Measurements from ENCODE around the gene ROS1. TPM values are rescaled to one million over a fixed set of nuclear protein-coding genes. Genes with fewer than 3 reads are reported as not detected.

Gene ROS1
- total and polyA plus RNA-seq, 10 of the 15 experiments (the other 5 are each of a cell fraction or from before 2014, with no cell fraction given): under 0.01 to 0.07 (median 0.03) TPM; not detected in 5

DNA sequence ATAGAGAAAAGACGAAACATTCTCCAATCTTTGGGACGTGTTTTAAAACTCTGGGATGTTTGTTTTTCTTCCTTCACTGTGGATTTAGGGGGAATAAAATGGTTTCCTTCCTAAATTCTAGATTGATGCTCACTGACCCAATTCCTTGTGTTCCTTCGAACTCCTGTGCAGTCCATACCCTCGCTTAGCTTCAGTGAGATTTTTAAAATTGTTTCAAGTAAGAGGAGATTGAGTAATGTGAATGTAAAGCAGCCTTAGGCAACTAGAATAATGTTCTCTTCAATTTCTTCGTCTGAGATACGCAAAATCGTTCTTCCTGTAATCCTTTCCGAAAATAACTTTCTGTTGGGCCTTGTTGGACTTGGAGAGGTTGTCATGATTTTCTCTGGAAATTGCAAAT is 162.9 kb downstream of the ROS1 start (continued):
- no peak for TF ChIP-seq EP300 (IDR thresholded peaks at IDR 0.05; ENCODE audit: borderline replicate concordance in 1 of 2, control insufficient read depth in 1 of 2, low read depth in 2 of 2, low read length in 2 of 2)
- TF ChIP-seq PRDM15 (CRISPR knock-in tag; IDR thresholded peaks at IDR 0.05): no peak
- no peak for TF ChIP-seq ZBTB11 (CRISPR knock-in tag; IDR thresholded peaks at IDR 0.05)
- no peak for TF ChIP-seq EZH2 (IDR thresholded peaks at IDR 0.05; ENCODE audit: borderline replicate concordance, control insufficient read depth, low read depth, low read length)
- TF ChIP-seq RUNX3 (IDR thresholded peaks at IDR 0.05; ENCODE audit: low read length): no peak
- TF ChIP-seq, protein P1, sequence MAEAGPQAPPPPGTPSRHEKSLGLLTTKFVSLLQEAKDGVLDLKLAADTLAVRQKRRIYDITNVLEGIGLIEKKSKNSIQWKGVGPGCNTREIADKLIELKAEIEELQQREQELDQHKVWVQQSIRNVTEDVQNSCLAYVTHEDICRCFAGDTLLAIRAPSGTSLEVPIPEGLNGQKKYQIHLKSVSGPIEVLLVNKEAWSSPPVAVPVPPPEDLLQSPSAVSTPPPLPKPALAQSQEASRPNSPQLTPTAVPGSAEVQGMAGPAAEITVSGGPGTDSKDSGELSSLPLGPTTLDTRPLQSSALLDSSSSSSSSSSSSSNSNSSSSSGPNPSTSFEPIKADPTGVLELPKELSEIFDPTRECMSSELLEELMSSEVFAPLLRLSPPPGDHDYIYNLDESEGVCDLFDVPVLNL (IDR thresholded peaks at IDR 0.05; ENCODE audit: low read depth, low read length): no peak
- TF ChIP-seq PAX5 (IDR thresholded peaks at IDR 0.05; ENCODE audit: borderline replicate concordance, low read depth, low read length): no peak
- TF ChIP-seq FOS (IDR thresholded peaks at IDR 0.05; ENCODE audit: borderline replicate concordance, extremely low read depth, insufficient read length): no peak

All from GM12878 (cell line).